Activated T-helper 2 cell treated with anti-CD3 and anti-CD28 coated beads, Interferon-gamma antibody, Interleukin-2, Interleukin-4, amounts not matched to agents 10 μg/mL and 5 μg/mL and 100 μg/mL, durations not matched to agents 14 hours and 24 hours and 36 hours (primary cell): ENCODE results near the gene SELENOO. TPM values are rescaled to one million over a fixed set of nuclear protein-coding genes. Genes with fewer than 3 reads are reported as not detected.
A peak's percentile ranks its signal among the peaks of the same experiment; 100 is the strongest.

Source experiments
- DNase-seq: peaks from one replicate; pipeline ENCODE4 v3.0.0; 2021; ENCODE audit warnings: low spot score
- H3K27ac Mint-ChIP-seq: one replicate; pipeline ENCODE4 v1.8.0; 2021; ENCODE audit warnings: mixed read lengths
- H3K27me3 Mint-ChIP-seq: one replicate; pipeline ENCODE4 v1.8.0; 2021; ENCODE audit warnings: low read depth, mixed read lengths
- H3K36me3 Mint-ChIP-seq: one replicate; pipeline ENCODE4 v1.8.0; 2021; ENCODE audit warnings: low read depth, mixed read lengths
- H3K4me1 Mint-ChIP-seq: one replicate; pipeline ENCODE4 v1.8.0; 2021; ENCODE audit warnings: low read depth, mixed read lengths
- H3K4me3 Mint-ChIP-seq: one replicate; pipeline ENCODE4 v1.8.0; 2021; ENCODE audit warnings: low read depth, mild to moderate bottlenecking, moderate library complexity, mixed read lengths
- H3K9me3 Mint-ChIP-seq: one replicate; pipeline ENCODE4 v1.8.0; 2021; ENCODE audit warnings: mixed read lengths
- intact Hi-C: fragments of 100-400 bp; cut with micrococcal nuclease; formaldehyde crosslinking; loops from one replicate; pipeline ENCODE4 v1.15.1; 2023
- total RNA-seq: library from RNA; stranded (reverse); gene quantifications from 2 replicates; pipeline ENCODE4 v1.2.3, GENCODE V29; 2022

The SELENOO gene
- total RNA-seq, 1 donor from 2014 or later, result 26.3 TPM

DNA sequence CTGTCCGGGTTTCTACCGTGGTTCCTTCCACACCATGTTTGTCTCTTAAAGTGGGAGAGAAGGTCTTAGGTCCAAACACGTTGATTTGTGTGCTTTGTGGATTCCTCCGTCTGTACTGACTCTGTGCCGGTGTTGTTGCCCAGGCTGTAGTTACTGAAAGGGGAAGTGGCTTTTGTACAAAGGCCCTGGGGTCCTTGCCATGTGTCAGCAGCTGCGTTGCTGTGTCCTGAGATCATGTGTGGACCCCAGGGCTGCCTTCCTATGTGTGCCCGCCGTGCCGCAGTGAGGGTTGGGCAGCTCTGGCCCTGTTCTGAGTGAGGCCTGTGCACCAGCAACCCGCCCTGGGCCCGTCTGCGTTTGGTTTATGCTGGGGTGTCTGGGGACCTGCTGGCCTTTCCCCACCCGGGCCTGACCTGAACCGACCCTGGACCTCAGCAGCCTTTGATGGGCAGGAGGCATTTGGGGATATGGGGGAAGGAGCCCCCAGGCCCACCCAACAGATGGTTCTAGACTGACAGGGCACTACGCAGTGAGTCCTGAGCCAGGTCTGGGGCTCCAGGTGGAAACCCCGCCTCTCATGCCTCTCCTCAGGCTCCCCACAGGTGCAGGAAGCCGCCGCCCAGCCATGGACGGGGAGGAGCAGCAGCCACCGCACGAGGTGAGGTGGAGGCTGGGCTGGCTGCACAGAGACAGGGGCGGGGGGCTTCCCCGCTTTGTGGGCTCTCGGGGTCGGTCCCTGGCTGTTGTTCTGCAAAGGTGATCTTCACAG lies 8.2 kb upstream of the SELENOO start:
- Mint-ChIP-seq H3K9me3 (no peaks in the 10 kb centered on the region), H3K27ac (peak overlapping the region; percentile 95), H3K4me3 (peak overlapping the region; percentile 84), H3K4me1 (peaks cover 24% of the 10 kb centered on the region), H3K27me3 (no peaks in the 10 kb centered on the region), H3K36me3 (peaks cover 21% of the 10 kb centered on the region)
- intact Hi-C loops, result loop anchor here (5.0 kb wide), 1 partner anchor 260 kb away; no protein-coding TSS in a partner anchor
- no peak for DNase-seq

DNA sequence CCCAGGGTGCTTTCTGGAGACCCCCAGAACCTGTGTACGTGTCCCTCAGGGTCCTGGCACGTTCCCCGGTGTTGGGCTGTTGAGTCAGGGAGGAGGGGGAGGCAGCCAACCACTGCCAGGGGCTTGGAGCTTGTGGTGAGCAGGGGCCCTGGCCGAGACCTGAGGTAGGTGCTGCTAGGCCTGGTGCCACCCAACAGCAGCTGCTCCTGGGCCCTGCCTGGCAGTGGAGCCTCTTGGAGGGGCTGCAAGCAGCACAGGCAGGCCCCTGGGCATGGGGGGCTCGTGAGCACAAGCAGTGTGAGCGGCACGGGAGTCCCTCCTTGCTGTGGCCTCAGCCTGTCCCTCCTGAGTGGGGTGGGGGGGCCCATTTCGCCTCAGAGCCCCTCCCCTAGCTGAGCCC lies 7.2 kb upstream of the SELENOO start:
- intact Hi-C loops, result loop anchor here (5.0 kb wide), 1 partner anchor 261 kb away; no protein-coding TSS in a partner anchor
- peaks cover 23% of the 10 kb centered on the region for H3K36me3 Mint-ChIP-seq

GRCh38 chr22:50194037-50194805 lies 6.6 kb upstream of the SELENOO start:
- Mint-ChIP-seq H3K9me3 (no peaks in the 10 kb centered on the region), H3K4me1 (peaks cover 22% of the 10 kb centered on the region), H3K27me3 (no peaks in the 10 kb centered on the region), H3K36me3 (peaks cover 23% of the 10 kb centered on the region), H3K27ac (no peak overlapping the region), H3K4me3 (no peak overlapping the region)
- intact Hi-C loops, result loop anchor here (5.0 kb wide), 1 partner anchor 262 kb away; no protein-coding TSS in a partner anchor
- DNase-seq, result no peak

More for the DNA sequence above, 7.2 kb upstream of the SELENOO start:
- H3K4me1 Mint-ChIP-seq, result peaks cover 24% of the 10 kb centered on the region
- no peaks in the 10 kb centered on the region for H3K9me3 Mint-ChIP-seq
- H3K4me3 Mint-ChIP-seq, result no peak overlapping the region
- H3K27ac Mint-ChIP-seq, result no peak overlapping the region
- DNase-seq, result no peak
- no peaks in the 10 kb centered on the region for H3K27me3 Mint-ChIP-seq

- Mint-ChIP-seq H3K36me3 (peaks cover 23% of the 10 kb centered on the region), H3K27ac (no peak overlapping the region), H3K4me3 (no peak overlapping the region), H3K4me1 (peaks cover 13% of the 10 kb centered on the region), H3K9me3 (no peaks in the 10 kb centered on the region), H3K27me3 (no peaks in the 10 kb centered on the region)
- intact Hi-C loops, result no loop called here
- no peak for DNase-seq
These were observed 4.6 kb upstream of the SELENOO start for GRCh38 chr22:50196256-50196655.

DNA sequence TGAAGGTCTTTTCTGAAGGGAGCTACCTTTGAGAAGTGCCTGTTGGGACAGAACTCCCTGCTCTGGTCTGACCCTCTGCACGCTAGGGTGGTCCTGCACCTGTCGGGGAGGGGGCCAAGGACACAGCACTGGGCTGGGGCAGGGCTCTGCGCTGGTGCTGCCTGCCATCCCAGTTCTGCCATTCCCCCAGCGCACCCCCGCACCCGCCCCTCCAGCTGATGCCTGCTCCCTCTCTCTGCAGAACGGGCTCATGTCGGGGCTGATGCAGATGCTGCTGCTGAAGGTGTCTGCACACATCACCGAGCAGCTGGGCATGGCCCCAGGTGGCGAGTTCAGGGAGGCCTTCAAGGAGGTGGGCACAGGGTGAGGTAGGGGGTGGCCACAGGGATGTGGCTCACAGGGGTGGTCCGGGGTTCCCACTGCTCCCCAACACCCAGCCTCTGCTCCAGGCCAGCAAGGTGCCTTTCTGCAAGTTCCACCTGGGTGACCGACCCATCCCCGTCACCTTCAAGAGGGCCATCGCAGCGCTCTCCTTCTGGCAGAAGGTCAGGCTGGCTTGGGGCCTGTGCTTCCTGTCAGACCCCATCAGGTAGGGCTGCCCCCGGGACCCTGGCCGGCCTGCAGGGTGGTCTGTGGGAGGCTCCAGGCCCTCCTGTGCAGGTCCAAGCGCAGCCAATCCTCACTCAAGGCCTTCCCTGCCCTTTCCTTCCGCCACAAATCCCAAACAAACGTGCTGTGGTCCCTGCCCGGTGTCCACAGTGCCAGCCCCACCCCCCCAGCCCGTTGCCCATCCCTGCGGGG lies 3.6 kb upstream of the SELENOO start:
- intact Hi-C loops, result no loop called here
- Mint-ChIP-seq H3K4me3 (no peak overlapping the region), H3K36me3 (peaks cover 19% of the 10 kb centered on the region), H3K27ac (no peak overlapping the region), H3K27me3 (no peaks in the 10 kb centered on the region), H3K4me1 (peaks cover 6% of the 10 kb centered on the region), H3K9me3 (no peaks in the 10 kb centered on the region)
- no peak for DNase-seq

DNA sequence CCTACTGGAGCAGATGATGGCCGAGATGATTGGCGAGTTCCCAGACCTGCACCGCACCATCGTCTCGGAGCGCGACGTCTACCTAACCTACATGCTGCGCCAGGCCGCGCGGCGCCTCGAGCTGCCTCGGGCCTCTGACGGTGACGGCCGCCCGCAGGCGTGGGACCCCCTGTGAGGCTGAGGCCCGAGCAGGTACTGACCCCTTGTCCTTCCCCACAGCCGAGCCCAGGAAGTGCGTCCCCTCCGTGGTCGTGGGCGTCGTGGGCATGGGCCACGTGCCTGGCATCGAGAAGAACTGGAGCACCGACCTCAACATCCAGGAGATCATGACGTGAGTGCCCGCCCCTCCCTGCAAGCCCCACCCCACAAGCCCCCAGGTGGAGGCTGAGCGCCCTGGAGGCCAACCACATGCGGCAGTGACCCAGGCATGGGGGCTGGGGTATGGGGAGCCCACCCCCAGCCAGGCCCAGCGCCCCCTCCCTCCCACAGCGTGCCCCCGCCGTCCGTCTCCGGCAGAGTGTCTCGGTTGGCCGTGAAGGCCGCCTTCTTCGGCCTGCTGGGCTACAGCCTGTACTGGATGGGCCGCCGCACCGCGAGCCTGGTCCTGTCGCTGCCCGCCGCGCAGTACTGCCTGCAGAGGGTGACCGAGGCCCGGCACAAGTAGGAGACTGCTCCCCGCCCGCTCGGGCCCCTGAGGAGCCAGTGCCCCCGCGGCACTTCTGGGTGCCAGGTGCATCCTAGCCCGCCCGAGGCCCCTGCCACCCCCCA lies 2.8 kb upstream of the SELENOO start:
- H3K27me3 Mint-ChIP-seq, result no peaks in the 10 kb centered on the region
- H3K9me3 Mint-ChIP-seq, result no peaks in the 10 kb centered on the region
- H3K27ac Mint-ChIP-seq, result no peak overlapping the region
- H3K4me1 Mint-ChIP-seq, result peaks cover 8% of the 10 kb centered on the region
- intact Hi-C loops, result no loop called here
- peaks cover 15% of the 10 kb centered on the region for H3K36me3 Mint-ChIP-seq
- DNase-seq, result no peak
- H3K4me3 Mint-ChIP-seq, result peak overlapping the region; percentile 21

DNA sequence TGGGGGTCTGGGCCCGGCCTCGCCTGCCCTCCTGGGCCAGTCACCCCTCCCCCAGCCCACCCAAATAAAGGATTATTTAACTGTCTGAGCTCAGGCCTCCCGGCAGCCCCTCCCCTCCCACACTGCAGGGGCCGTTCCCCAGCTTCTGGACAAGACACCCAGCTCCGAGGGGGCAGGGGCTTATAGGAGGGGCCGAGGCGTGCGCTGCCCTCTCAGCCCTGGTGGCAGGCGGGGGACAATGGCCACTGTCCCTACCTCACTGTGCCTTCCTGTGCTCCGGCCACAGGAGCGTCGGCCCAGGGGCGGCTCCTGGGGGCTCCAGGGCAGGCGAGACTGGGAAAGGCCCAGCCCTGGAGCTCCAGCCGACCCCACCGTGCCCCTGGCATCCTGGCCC lies 2.2 kb upstream of the SELENOO start:
- Mint-ChIP-seq H3K4me1 (peaks cover 8% of the 10 kb centered on the region), H3K4me3 (no peak overlapping the region), H3K27me3 (no peaks in the 10 kb centered on the region), H3K27ac (no peak overlapping the region), H3K9me3 (no peaks in the 10 kb centered on the region), H3K36me3 (peaks cover 21% of the 10 kb centered on the region)
- intact Hi-C loops, result no loop called here
- DNase-seq, result no peak

DNA sequence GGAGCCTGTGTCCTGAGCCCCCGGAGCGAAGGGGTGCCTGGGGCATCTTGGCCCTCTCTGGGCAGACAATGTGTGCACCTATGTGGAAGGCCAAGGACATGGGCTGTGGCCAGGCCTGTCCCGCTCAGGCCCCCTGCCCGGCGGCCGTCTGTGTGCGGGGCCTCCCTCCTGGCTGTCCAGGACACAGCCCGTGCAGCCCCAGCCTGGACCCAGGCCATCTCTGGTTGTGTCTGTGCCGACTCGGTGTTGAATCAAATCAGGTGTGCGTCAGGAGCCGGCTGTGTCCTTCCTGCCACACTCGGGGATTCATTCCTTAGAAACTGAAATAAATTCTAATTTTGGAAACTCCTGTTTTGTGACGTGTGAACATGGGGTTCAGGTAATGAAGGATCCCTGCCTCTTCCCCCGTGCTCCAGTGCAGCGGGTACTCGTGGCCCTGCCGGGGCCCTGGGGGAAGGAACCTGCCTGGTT lies 1.5 kb upstream of the SELENOO start:
- peak overlapping the region; percentile 57 for H3K4me3 Mint-ChIP-seq
- intact Hi-C loops, result no loop called here
- peaks cover 9% of the 10 kb centered on the region for H3K4me1 Mint-ChIP-seq
- H3K27me3 Mint-ChIP-seq, result no peaks in the 10 kb centered on the region
- DNase-seq, result no peak
- peak overlapping the region; percentile 38 for H3K27ac Mint-ChIP-seq
- no peaks in the 10 kb centered on the region for H3K9me3 Mint-ChIP-seq
- peaks cover 27% of the 10 kb centered on the region for H3K36me3 Mint-ChIP-seq

DNA sequence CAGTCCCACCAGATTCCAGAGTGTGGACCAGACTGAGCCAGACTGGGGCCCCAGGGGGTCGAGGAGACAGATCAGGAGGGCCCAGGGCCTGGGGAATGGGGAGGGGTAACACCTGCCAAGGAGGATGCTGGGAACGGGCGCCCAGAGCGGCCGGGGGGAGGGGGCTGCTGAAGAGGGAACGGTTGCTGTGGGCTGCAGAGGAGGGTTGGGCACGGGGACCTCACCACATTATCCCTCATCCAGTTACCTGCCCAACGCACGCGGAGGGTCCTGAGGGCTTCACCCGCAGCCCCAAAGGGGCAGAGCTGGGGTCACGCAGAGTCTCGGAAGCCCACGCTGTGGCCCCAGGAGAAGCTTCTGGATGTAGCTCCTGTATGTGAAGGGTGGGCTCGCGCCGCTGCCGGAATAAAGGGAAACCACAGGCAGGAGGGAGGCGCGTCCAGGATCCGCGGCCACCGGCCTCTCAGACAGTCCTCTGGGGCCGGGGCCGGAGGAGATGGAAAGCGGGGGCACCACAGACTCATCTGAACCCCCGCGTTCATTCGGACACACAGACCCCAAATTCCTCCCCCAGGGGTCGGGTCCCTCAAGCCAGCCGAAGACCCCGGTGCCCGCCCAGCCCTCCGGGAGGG lies 866 bp upstream of the SELENOO start:
- peak overlapping the region; percentile 57 for H3K4me3 Mint-ChIP-seq
- intact Hi-C loops, result loop anchor here (1.0 to 2.0 kb wide), 3 partner anchors 9 to 229 kb away; partner anchors contain the start of gene TRABD
- H3K4me1 Mint-ChIP-seq, result peaks cover 9% of the 10 kb centered on the region
- H3K36me3 Mint-ChIP-seq, result peaks cover 30% of the 10 kb centered on the region
- no peaks in the 10 kb centered on the region for H3K9me3 Mint-ChIP-seq
- H3K27ac Mint-ChIP-seq, result peak overlapping the region; percentile 38
- no peaks in the 10 kb centered on the region for H3K27me3 Mint-ChIP-seq
- DNase-seq, result no peak

GRCh38 chr22:50201191-50202129 lies 649 bp downstream of the SELENOO start:
- intact Hi-C loops, result loop anchor here (2.0 kb wide), 2 partner anchors 17 to 231 kb away; partner anchors contain the start of gene TRABD
- no peaks in the 10 kb centered on the region for H3K9me3 Mint-ChIP-seq
- H3K4me3 Mint-ChIP-seq, result peak overlapping the region; percentile 83
- H3K4me1 Mint-ChIP-seq, result peaks cover 9% of the 10 kb centered on the region
- peaks cover 40% of the 10 kb centered on the region for H3K36me3 Mint-ChIP-seq
- H3K27ac Mint-ChIP-seq, result peak overlapping the region; percentile 60
- H3K27me3 Mint-ChIP-seq, result no peaks in the 10 kb centered on the region
- DNase-seq, result no peak
